ENCODE results near the gene ELMO1.

DNA sequence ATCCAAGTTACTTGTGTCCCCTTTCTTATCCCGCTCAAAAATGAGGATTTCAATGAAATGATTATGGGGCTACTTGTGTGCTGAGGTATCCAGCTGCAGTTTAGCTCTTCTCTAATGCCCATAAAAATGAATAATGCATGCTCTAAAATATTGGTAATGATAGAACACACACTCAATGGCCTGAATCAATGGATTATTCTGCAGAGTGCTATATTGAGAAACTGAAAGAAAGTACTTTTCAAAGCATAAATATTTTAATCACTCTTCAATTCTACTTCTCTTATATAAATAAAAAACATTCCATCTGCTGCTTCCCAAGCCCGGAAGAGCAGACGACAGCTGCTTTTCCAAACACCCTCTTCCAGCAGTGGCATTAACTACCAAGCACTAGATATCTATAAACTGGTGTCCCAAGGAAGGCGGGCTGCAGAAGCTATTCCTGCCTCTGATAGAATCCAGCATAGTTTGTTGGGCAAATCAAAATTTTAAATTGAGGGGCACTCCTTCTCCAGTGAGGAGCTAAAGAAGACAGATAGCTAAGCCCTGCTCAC, 439.5 kb downstream of the ELMO1 start:
- TF ChIP-seq, protein P1, sequence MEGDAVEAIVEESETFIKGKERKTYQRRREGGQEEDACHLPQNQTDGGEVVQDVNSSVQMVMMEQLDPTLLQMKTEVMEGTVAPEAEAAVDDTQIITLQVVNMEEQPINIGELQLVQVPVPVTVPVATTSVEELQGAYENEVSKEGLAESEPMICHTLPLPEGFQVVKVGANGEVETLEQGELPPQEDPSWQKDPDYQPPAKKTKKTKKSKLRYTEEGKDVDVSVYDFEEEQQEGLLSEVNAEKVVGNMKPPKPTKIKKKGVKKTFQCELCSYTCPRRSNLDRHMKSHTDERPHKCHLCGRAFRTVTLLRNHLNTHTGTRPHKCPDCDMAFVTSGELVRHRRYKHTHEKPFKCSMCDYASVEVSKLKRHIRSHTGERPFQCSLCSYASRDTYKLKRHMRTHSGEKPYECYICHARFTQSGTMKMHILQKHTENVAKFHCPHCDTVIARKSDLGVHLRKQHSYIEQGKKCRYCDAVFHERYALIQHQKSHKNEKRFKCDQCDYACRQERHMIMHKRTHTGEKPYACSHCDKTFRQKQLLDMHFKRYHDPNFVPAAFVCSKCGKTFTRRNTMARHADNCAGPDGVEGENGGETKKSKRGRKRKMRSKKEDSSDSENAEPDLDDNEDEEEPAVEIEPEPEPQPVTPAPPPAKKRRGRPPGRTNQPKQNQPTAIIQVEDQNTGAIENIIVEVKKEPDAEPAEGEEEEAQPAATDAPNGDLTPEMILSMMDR (IDR thresholded peaks at IDR 0.05) = no peak
- no peak for TF ChIP-seq POLR2A (IDR thresholded peaks at IDR 0.05)

Data from transverse colon (tissue), 3 donors.